HG03135 (cell line): ENCODE results near the gene SPRYD3.

ENCODE experiments used
- ATAC-seq: cut with Tn5 transposase; IDR thresholded peaks from one replicate; pipeline ENCODE4 v1.9.1; 2021; ENCODE audit warnings: mild to moderate bottlenecking, moderate library complexity; ENCODE audit not compliant: unreplicated experiment

The SPRYD3 gene

DNA sequence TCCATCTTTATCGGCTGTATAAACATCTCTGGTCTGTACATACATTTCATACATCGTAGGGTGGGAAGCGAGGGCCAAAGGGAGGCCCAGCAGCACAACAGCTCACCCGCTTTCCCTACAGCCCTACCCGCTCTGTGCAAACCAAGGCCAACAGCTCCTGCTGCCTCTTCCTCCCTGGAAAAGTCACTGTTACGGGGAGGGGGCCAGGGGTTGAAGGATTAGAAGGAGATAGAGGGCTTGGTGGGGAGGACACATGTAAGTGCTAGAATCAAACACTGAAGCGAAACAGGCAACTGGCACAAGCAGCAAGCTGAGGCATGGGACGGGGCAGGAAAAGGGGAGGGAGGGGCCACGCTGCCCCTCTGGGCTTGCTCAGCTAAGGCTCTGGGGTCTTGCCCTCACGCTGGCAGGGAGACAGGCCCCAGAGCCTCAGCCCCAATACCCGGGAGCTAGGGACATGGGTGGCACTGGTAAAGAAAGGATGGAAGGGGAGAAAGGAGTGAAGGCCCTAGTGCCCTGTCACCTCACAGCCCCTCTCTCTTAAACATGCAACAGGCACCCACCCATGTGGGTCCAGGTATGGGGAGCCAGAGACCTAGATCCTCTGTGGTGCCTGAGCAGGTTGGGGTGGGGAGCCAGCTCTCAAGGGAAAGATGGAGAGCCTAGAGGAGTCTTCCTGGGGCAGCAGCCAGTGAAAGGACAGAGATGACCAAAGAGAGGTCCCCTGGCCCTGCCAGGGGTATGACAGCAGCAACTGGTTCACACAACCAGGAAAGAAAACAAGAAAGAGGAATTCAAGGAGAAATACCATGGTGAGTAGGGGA is 14.4 kb downstream of the SPRYD3 start:
- no peak for ATAC-seq

DNA sequence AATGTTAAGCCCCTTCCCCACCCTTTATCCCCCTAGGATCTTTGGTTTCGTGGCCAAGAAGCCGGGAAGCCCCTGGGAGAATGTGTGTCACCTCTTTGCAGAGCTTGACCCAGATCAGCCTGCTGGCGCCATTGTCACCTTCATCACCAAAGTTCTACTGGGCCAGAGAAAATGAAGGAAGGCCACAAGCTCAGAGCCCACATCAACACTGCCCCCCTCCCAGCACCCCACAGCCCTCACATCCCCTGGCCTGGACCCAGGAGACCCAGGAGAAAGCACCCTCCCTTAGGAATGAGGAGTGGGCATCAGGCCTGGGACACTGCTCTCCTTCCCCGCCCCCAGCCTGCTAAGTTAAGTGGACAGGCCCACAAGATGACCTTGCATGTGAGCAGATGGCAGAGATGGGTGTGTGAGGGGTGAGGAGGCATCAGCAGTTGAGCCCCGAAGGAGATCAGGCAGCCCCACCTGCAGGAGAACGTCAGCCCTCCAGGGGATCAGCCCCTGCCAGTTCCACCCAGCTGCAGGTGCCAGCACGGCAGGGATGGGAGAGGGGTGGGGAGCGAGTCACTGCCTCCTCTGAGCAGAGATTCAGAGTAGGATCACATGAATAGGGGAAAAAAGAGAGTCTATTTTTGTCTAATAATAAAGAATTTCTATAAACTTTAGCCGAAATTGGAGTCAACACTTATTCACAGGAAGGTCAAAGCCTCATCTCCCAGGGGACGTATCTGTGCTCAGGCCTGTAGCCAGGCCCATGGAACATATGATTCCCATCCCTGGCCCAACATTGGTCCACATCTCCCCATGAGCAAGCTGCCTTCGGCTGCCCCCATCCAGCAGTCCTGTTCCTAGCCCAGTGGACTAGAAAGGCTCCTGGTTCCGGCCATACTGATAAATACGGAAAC is 15.2 kb downstream of the SPRYD3 start:
- ATAC-seq, result no peak

DNA sequence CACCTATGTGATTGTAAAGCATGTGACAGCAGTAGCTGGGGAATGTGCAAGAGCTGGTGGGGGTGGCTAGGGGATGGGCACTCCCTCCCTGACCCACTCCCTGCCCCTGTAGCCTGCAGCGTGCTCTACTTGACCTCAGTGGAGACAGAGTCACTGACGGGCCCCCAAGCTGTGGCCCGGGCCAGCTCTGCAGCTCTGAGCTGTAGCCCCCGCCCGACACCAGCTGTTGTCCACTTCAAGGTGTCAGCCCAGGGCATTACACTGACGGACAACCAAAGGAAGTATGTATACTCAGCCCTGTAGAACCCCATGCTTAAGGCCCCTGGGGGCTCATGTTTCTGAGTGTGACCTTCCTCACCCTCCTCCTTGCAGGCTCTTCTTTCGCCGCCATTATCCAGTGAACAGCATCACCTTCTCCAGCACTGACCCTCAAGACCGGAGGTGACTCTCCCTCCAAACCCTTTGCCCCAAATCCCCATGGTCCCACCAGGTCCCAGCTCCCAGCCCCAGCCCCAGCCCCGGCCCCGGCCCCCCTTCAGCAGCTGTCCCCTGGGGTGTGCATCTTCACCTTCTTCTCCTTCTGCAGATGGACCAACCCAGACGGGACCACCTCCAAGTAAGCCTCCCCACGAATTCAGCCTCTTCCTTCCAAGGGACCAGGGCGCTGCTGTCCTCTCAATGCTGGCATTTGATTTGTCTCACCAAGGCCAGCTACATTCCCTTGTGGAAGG is 16.0 kb downstream of the SPRYD3 start:
- ATAC-seq, result no peak

DNA sequence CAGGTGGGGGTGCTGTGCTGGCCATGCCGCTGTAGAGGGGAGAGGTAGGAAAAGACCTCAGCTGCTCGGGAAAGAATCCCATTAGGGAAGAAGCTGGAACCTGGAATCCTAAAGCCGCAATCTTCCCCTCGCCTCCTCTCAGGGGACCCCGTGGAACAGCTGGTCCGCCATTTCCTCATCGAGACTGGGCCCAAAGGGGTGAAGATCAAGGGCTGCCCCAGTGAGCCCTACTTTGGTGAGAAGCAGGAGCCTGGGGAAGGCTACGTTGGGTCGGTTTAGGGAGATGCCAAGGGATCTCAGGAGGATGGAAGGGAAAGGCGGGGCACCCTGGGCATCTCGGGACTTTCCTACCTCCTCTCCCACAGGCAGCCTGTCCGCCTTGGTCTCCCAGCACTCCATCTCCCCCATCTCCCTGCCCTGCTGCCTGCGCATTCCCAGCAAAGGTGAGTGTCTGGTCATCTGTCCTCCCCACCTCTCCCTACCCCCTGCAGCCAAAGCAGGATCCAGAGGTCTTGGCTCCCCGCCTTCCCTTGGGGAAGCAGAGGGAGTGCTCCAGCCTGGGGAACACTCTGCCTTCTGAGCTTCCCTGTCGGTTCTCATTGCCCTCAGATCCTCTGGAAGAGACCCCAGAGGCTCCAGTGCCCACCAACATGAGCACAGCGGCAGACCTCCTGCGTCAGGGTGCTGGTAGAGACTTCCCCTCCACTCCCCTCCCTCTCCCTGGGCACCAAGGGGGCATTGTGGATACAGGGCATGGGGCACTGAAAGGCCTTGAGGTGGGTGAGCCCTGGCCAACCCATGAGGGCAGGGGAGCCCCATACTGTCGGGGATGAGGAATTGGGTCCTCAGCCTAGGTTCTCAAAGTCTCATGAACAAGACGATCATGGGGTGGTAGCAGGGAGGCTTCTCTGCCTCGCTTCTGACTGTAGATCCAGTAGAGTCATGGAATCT is 16.9 kb downstream of the SPRYD3 start:
- ATAC-seq, result no peak

DNA sequence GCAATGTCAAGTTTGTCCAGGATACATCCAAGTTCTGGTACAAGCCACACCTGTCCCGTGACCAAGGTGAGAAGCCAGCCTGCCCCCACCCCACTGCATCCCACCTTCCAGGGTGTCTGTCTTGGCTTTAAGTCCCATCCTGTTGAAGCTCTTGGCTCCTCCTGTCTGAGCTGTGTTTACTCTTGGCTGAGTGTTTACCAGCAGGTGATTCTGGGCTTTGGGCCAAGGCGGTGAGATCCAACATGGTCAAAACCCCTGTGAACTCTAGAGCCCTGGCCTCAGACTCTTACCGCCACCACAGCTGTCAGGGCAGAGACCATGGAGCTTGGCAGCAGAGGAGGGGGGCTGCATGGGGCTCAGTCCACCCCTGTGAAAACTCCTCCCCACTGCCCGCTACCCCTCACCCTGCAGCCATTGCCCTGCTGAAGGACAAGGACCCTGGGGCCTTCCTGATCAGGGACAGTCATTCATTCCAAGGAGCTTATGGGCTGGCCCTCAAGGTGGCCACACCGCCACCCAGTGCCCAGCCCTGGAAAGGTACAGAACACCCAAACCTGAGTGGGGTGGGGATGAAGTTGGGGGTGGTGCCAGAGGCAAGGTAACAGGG is 17.7 kb downstream of the SPRYD3 start:
- ATAC-seq, result no peak

DNA sequence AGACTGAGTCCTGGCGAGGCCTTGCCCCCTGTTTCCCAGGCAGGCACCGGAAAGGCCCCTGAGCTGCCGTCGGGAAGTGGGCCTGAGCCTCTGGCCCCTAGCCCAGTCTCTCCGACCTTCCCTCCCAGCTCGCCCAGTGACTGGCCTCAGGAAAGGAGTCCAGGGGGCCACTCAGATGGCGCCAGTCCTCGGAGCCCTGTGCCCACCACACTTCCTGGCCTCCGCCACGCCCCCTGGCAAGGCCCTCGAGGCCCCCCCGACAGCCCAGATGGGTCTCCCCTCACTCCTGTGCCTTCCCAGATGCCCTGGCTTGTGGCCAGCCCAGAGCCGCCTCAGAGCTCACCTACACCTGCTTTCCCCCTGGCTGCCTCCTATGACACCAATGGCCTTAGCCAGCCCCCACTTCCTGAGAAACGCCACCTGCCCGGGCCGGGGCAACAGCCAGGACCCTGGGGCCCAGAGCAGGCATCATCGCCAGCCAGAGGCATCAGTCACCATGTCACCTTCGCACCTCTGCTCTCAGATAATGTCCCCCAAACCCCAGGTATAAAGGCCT is 18.4 kb downstream of the SPRYD3 start:
- no peak for ATAC-seq

DNA sequence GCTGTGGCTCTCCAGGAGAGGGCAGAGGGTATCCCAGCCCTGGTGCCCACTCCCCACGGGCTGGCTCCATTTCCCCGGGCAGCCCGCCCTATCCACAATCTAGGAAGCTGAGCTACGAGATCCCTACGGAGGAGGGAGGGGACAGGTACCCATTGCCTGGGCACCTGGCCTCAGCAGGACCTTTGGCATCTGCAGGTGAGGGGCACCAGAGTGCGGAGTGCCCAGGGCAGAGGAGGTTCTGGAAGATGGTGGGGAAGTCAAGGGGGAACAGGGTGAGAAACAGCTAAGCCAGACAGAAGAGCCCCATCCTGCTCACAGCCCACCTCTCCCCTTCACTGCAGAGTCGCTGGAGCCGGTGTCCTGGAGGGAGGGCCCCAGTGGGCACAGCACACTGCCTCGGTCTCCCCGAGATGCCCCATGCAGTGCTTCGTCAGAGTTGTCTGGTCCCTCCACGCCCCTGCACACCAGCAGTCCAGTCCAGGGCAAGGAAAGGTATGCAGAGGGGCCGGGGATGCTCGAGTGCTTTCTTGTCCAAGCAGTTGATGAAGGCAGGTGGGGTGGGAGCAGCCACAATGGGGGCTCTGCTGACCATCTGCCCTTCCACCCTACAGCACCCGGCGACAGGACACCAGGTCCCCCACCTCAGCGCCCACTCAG is 19.0 kb downstream of the SPRYD3 start:
- no peak for ATAC-seq

DNA sequence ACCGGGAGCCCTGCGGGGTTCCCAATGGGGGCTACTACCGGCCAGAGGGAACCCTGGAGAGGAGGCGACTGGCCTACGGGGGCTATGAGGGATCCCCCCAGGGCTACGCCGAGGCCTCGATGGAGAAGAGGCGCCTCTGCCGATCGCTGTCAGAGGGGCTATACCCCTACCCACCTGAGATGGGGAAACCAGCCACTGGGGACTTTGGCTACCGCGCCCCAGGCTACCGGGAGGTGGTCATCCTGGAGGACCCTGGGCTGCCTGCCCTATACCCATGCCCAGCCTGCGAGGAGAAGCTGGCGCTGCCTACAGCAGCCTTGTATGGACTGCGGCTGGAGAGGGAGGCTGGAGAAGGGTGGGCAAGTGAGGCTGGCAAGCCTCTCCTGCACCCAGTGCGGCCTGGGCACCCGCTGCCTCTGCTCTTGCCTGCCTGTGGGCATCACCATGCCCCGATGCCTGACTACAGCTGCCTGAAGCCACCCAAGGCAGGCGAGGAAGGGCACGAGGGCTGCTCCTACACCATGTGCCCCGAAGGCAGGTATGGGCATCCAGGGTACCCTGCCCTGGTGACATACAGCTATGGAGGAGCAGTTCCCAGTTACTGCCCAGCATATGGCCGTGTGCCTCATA is 19.6 kb downstream of the SPRYD3 start:
- no peak for ATAC-seq

DNA sequence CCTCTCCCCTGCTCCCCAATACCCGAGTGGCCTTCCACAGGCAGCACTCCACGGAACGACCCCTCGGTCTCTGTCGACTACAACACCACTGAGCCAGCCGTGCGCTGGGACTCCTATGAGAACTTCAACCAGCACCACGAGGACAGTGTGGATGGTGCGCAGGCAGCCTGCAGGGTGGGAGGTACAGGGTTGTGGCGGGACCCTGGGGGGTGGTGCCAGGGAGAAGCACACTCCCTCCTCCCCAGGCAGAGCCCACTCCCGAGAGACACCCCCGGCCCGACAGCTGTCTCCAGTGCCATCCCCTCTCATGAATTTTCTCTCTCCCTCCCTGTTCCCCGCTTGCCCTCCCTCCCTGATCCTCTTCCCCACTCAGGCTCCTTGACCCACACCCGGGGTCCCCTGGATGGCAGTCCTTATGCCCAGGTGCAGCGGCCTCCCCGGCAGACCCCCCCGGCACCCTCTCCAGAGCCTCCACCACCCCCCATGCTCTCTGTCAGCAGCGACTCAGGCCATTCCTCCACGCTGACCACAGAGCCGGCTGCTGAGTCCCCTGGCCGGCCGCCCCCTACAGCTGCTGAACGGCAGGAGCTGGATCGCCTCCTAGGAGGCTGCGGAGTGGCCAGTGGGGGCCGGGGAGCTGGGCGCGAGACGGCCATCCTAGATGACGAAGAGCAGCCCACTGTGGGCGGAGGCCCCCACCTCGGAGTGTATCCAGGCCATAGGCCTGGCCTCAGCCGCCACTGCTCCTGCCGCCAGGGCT is 20.3 kb downstream of the SPRYD3 start:
- ATAC-seq, result no peak

DNA sequence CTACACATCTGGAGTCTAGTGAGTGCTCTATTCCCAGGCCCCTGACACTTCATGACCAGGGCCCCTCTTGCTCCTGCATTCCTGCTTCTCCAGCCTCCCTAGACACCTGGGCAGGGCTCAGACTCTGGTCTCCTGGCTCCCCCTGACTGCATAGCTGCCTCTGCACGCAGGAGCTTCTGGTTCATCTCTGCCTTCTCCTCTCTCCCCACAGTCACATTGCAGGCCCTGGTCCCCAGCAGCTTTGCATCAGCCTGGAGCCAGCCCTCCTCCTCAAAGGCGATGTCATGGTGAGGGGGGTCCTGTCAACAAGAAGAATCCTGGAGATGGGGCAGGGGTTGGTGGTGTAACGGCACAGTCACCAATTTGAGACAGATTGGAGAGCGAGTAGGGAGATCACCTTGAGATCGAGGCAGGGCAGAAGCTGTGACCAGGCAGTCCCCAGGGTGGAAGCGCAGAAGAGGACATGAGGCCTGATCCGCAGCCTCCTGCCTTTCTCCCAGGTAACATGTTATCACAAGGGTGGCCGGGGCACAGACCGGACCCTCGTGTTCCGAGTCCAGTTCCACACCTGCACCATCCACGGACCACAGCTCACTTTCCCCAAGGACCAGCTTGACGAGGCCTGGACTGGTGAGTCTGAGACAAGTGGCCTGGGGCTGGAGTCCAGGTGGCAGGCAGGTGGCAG is 21.2 kb downstream of the SPRYD3 start:
- ATAC-seq, result no peak

DNA sequence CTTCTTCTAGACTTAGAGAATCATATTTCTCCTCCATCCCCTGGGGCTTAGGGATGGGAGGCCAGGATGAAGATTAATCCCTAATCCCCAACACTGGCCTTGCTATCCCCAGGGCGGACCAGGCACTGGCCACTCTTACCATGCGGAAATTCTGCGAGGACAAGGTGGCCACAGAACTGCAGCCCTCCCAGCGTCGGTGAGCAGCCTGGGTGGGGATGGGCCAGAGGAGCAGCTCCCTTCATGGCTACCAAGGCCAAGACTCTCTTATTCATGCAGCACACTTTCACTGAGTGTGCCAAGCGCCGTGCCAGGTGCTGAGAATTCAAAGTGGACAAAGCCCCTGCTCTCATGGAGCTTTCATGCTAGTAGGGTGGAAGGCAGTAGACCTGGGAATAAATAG is 22.3 kb downstream of the SPRYD3 start:
- ATAC-seq, result no peak

DNA sequence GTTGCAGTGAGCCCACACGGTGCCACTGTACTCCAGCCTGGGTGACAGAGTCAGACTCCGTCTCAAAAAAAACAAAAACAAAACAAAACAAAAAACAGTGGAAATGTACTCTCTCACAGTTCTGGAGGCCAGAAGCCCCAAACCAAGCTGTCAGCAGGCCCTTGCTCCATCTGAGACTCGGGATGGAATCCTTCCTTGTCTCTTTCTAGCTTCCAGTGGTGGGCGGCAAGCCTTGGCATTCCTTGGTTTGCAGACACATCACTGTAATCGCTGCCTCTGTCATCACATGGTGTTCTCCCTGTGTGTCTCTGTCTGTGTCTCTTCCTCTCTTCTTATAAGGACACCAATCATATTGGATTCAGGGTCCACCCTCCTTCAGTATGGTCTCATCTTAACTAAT is 22.9 kb downstream of the SPRYD3 start:
- no peak for ATAC-seq

DNA sequence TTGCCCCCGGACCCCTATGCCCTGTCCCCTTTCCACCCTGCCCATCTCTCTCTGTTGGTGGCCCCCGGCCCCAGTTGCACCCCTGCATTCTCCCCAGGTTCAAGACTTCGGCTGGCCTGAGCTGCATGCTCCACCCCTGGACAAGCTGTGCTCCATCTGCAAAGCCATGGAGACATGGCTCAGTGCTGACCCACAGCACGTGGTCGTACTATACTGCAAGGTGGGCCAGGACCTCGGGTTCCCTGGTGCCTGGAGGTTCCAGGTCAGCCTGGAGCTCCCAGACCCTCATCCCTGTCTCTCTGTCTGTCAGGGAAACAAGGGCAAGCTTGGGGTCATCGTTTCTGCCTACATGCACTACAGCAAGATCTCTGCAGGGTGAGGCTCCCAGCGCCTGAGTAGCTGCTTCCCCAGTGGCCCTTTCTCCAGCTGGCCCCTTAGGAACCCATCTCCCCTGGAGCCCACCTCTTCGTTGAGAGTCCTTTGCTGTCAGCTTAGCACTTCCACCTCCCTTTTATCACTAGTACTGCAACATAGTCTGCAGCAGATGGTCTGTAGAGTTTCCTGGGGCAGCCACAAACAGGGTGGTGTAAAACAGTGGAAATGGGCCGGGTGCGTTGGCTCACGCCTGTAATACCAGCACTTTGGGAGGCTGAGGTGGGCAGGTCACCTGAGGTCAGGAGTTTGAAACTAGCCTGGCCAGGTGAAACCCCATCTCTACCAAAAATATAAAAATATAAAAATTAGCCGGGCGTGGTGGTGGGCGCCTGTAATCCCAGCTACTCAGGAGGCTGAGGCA is 23.5 kb downstream of the SPRYD3 start:
- ATAC-seq, result no peak

DNA sequence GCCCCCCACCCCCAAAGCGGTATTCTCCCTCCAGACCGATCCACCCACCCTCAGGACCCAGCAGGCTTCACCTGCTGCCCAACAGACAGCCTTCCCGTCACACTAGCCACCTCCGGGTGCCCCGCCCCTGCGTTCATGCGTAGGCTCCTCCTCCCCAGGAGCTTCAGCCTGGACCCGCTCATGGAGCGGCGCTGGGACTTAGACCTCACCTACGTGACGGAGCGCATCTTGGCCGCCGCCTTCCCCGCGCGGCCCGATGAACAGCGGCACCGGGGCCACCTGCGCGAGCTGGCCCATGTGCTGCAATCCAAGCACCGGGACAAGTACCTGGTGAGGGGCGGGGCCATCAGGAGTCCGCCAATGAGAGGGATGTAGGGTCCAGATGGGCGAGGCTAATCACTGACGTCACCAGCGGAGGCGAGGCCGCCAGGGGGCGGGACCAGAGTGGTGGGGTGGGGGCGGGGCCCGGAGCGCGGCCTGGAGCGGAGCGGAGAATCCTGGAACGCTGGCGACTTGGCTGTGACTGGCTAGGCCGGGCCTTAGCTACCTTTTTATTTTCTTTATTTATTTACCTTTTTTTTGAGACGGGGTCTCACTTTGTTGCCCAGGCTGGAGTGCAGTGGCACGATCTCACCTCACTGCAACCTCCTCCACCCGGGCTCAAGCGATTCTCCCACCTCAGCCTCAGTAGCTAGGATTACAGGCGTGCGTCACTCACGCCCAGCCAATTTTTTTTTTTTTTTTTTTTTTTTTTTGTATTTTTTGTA is 24.9 kb downstream of the SPRYD3 start:
- peak; percentile 82 for ATAC-seq

DNA sequence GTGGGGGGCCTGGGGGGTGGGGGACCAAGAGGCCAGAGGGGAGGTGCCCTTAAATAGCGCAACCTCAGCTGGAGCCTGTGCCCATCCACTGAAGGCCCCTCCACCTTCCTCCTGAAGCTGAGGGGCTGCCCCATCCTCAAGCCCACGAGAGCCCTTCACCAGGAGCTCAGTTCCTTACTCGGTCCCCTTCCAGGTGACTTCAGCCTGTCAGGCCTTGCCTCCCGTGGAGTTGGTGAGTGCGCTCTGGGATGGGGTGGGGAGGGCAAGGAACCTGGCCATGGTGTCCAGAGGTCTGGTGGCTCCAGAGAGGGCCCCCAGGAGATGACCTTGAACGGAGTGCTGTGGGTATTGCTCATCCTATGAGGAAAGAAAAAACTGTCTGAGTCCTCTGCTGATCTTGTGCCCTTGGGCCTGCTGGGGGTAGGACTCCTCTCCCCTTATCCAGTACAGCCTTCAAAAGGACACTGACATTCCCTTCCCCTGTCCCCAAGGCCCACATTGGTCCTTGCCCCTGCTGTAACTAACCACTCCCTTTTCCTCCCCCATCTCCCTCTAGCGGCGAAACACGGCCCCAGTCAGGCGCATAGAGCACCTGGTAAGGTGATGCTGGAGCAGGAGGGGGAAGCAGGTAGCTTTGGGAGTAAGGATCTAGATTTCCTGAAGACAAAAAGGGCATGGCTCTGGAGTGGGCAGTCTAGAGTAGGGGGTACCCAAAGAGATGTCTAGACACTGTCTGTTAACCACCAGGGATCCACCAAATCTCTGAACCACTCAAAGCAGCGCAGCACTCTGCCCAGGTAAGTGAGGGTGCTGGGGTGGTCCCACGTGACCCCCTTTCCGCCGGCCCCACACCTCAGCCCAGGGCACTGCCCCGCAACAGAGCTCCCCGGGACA is 25.7 kb downstream of the SPRYD3 start:
- peak; percentile 10 for ATAC-seq
